H9 (cell line): ENCODE results near the gene INTS6. TPM values are rescaled to one million over a fixed set of nuclear protein-coding genes. Genes with fewer than 3 reads are reported as not detected.

Experiments
- DNase-seq: peaks from one replicate; pipeline ENCODE4 v3.0.0-alpha.2; 2017
- H2AFZ ChIP-seq: one replicate; pipeline ENCODE4 v1.6.1; 2013; ENCODE audit warnings: mild to moderate bottlenecking, low read length, control low read depth, moderate library complexity
- H2AK5ac ChIP-seq: 2 replicates; pipeline ENCODE4 v1.6.1; 2013; ENCODE audit warnings: low read length, control low read depth, mixed read lengths; ENCODE audit not compliant: insufficient read length
- H2BK120ac ChIP-seq: one replicate; pipeline ENCODE4 v1.6.1; 2013; ENCODE audit warnings: low read depth, mild to moderate bottlenecking, low read length, control low read depth, inconsistent platforms; ENCODE audit not compliant: poor library complexity, severe bottlenecking
- H2BK12ac ChIP-seq: 2 replicates; pipeline ENCODE4 v1.6.1; 2013; ENCODE audit warnings: low read length, control low read depth, mixed read lengths, low read depth; ENCODE audit not compliant: insufficient read length
- H2BK15ac ChIP-seq: 2 replicates; pipeline ENCODE4 v1.6.1; 2013; ENCODE audit warnings: low read depth, low read length, control low read depth
- H2BK20ac ChIP-seq: one replicate; pipeline ENCODE4 v1.6.1; 2013; ENCODE audit warnings: low read depth, mild to moderate bottlenecking, low read length, control low read depth, inconsistent platforms; ENCODE audit not compliant: poor library complexity, severe bottlenecking
- H2BK5ac ChIP-seq: 2 replicates; pipeline ENCODE4 v1.6.1; 2013; ENCODE audit warnings: low read length, control low read depth, mixed read lengths; ENCODE audit not compliant: insufficient read length
- H3K14ac ChIP-seq: 2 replicates; pipeline ENCODE4 v1.6.1; 2013; ENCODE audit warnings: low read length, control low read depth; ENCODE audit not compliant: insufficient read depth
- H3K18ac ChIP-seq: 2 replicates; pipeline ENCODE4 v1.6.1; 2013; ENCODE audit warnings: low read depth, mild to moderate bottlenecking, mixed read lengths, low read length, control low read depth; ENCODE audit not compliant: insufficient read length
- H3K23ac ChIP-seq: 2 replicates; pipeline ENCODE4 v1.6.1; 2013; ENCODE audit warnings: low read length, control low read depth, mixed read lengths, low read depth; ENCODE audit not compliant: insufficient read length
- H3K23me2 ChIP-seq: 2 replicates; pipeline ENCODE4 v1.6.1; 2013; ENCODE audit warnings: low read depth, mild to moderate bottlenecking, mixed read lengths, low read length, control low read depth; ENCODE audit not compliant: insufficient read length, poor library complexity, severe bottlenecking
- H3K27ac ChIP-seq: 2 replicates; pipeline ENCODE4 v1.5.1; 2013; ENCODE audit warnings: low read length, control low read depth, mixed read lengths, low read depth; ENCODE audit not compliant: insufficient read length
- H3K27me3 ChIP-seq: 2 replicates; pipeline ENCODE4 v1.6.1; 2013; ENCODE audit warnings: low read length, control low read depth, inconsistent platforms; ENCODE audit not compliant: insufficient read depth
- H3K4ac ChIP-seq: 2 replicates; pipeline ENCODE4 v1.6.1; 2013; ENCODE audit warnings: low read depth, mild to moderate bottlenecking, control low read depth, inconsistent platforms, low read length, moderate library complexity
- H3K4me1 ChIP-seq: 2 replicates; pipeline ENCODE4 v1.6.1; 2013; ENCODE audit warnings: low read length, control low read depth, inconsistent platforms; ENCODE audit not compliant: insufficient read depth
- H3K4me2 ChIP-seq: 2 replicates; pipeline ENCODE4 v1.6.1; 2013; ENCODE audit warnings: low read length, control low read depth, mixed read lengths; ENCODE audit not compliant: insufficient read length, insufficient read depth
- H3K56ac ChIP-seq: 2 replicates; pipeline ENCODE4 v1.6.1; 2013; ENCODE audit warnings: low read depth, mild to moderate bottlenecking, mixed read lengths, low read length, control low read depth; ENCODE audit not compliant: insufficient read length
- H3K79me1 ChIP-seq: 2 replicates; pipeline ENCODE4 v1.6.1; 2013; ENCODE audit warnings: low read depth, mild to moderate bottlenecking, moderate library complexity, low read length, control low read depth, inconsistent platforms; ENCODE audit not compliant: insufficient read depth, poor library complexity, severe bottlenecking
- H3K79me2 ChIP-seq: 2 replicates; pipeline ENCODE4 v1.6.1; 2013; ENCODE audit warnings: low read length, control low read depth, inconsistent platforms; ENCODE audit not compliant: insufficient read depth
- H3K9ac ChIP-seq: 2 replicates; pipeline ENCODE4 v1.6.1; 2013; ENCODE audit warnings: low read length, control low read depth, mixed read lengths; ENCODE audit not compliant: insufficient read length; ENCODE audit errors: extremely low read depth
- H3K9me3 ChIP-seq: one replicate; pipeline ENCODE4 v1.6.1; 2013; ENCODE audit warnings: low read depth, low read length, inconsistent platforms; ENCODE audit not compliant: control insufficient read depth
- H3T11ph ChIP-seq: one replicate; pipeline ENCODE4 v1.6.1; 2013; ENCODE audit warnings: mild to moderate bottlenecking, low read length, control low read depth, inconsistent platforms
- H4K20me1 ChIP-seq: one replicate; pipeline ENCODE4 v1.6.1; 2013; ENCODE audit not compliant: control insufficient read depth, insufficient read length, insufficient read depth
- H4K5ac ChIP-seq: 2 replicates; pipeline ENCODE4 v1.6.1; 2013; ENCODE audit warnings: low read depth, mild to moderate bottlenecking, mixed read lengths, low read length, control low read depth; ENCODE audit not compliant: insufficient read length
- H4K8ac ChIP-seq: replicated peaks from 2 replicates; pipeline ENCODE4 v1.6.1; 2013; ENCODE audit warnings: low read length, control low read depth, mixed read lengths, low read depth; ENCODE audit not compliant: insufficient read length
- H4K91ac ChIP-seq: 2 replicates; pipeline ENCODE4 v1.6.1; 2013; ENCODE audit warnings: low read depth, mild to moderate bottlenecking, moderate library complexity, mixed read lengths, low read length, control low read depth; ENCODE audit not compliant: insufficient read length
- H3K27ac Mint-ChIP-seq, 3 experiments: 2 replicates in 2 of 3; 3 replicates in 1 of 3; pipeline ENCODE4 v1.8.0; 2020 to 2021; ENCODE audit warnings: mixed read lengths in 3 of 3, mild to moderate bottlenecking in 1 of 3, moderate library complexity in 1 of 3
- H3K27me3 Mint-ChIP-seq: 2 replicates; pipeline ENCODE4 v1.8.0; 2021; ENCODE audit warnings: low read depth, mild to moderate bottlenecking, moderate library complexity, mixed read lengths
- H3K36me3 Mint-ChIP-seq, 3 experiments: 2 replicates in 2 of 3; 3 replicates in 1 of 3; pipeline ENCODE4 v1.8.0; 2020 to 2021; ENCODE audit warnings: low read depth in 3 of 3, mixed read lengths in 3 of 3; ENCODE audit not compliant: insufficient read depth in 1 of 3
- H3K4me1 Mint-ChIP-seq, 2 experiments: 2 replicates each; pipeline ENCODE4 v1.8.0; 2020; ENCODE audit warnings: mixed read lengths in 2 of 2
- H3K4me3 Mint-ChIP-seq, 2 experiments: 2 replicates in 1 of 2; 3 replicates in 1 of 2; pipeline ENCODE4 v1.8.0; 2020 to 2021; ENCODE audit warnings: mild to moderate bottlenecking in 2 of 2, mixed read lengths in 2 of 2, moderate library complexity in 1 of 2
- H3K9me3 Mint-ChIP-seq, 2 experiments: 2 replicates in 1 of 2; 3 replicates in 1 of 2; pipeline ENCODE4 v1.8.0; 2020; ENCODE audit warnings: mild to moderate bottlenecking in 2 of 2, mixed read lengths in 2 of 2, moderate library complexity in 1 of 2
- CTCF ChIP-seq: fragments of 200-600 bp; sonication (generic); conservative IDR thresholded peaks from 3 replicates; pipeline ENCODE4 v1.8.0; 2021; ENCODE audit warnings: antibody characterized with exemption, mild to moderate bottlenecking
- WGBS: extraction: QIAGEN DNeasy Blood & Tissue Kit; methylation state at CpG from one replicate; pipeline ENCODE4 v1.1.7; 2013; ENCODE audit warnings: missing lambda C conversion rate, low lambda C conversion rate, mixed read lengths; ENCODE audit not compliant: insufficient read length; ENCODE audit errors: extremely low coverage; 5-methylcytosine and 5-hydroxymethylcytosine counted together
- total RNA-seq: library from RNA; stranded (reverse); gene quantifications from 2 replicates; pipeline ENCODE4 v1.2.1, GENCODE V29; 2021

The INTS6 gene
- total RNA-seq, 1 experiment from 2014 or later: 61.2 TPM

- Mint-ChIP-seq H3K27ac (no peak overlapping the region), H3K4me1 (peaks cover 46% of the 10 kb centered on the region in 2 experiments), H3K9me3 (no peaks in the 10 kb centered on the region), H3K36me3 (peaks cover 0 to 3% (median 0%) of the 10 kb centered on the region in 3 experiments; a peak in 2 of 7 replicates), H3K27me3 (no peaks in the 10 kb centered on the region), H3K4me3 (no peak overlapping the region)
- Histone ChIP-seq H3K23me2 (no peaks in the 10 kb centered on the region), H3K14ac (no peak overlapping the region), H2AK5ac (no peak overlapping the region), H2BK120ac (no peak overlapping the region), H3K56ac (no peak overlapping the region), H3K4me2 (no peak overlapping the region), H3T11ph (no peak overlapping the region), H3K79me2 (no peaks in the 10 kb centered on the region), H4K8ac (no peak overlapping the region), H3K18ac (no peak overlapping the region), H3K27me3 (no peaks in the 10 kb centered on the region; the same call in 1 of the 2 replicates), H3K79me1 (no peaks in the 10 kb centered on the region), H3K4me1 (peaks cover 5% of the 10 kb centered on the region; the same call in 1 of the 2 replicates), H4K20me1 (no peaks in the 10 kb centered on the region), H2AFZ (no peak overlapping the region), H2BK15ac (no peak overlapping the region), H2BK12ac (no peak overlapping the region), H4K91ac (no peak overlapping the region), H2BK20ac (no peak overlapping the region), H3K9me3 (no peaks in the 10 kb centered on the region), H3K23ac (no peak overlapping the region), H3K27ac (no peak overlapping the region), H4K5ac (no peak overlapping the region), H3K4ac (no peak overlapping the region), H3K9ac (no peak overlapping the region), H2BK5ac (no peak overlapping the region)
- no CpG with 5 or more reads among the region's 2 CpGs for WGBS
- no peak for TF ChIP-seq CTCF
- no peak for DNase-seq
Measured at GRCh38 chr13:51321836-51322235, 131.0 kb downstream of the INTS6 start.
